Measurements from ENCODE around the gene RPL35A. TPM values are rescaled to one million over a fixed set of nuclear protein-coding genes. Genes with fewer than 3 reads are reported as not detected.

The RPL35A gene
- total and polyA plus RNA-seq, 2 of the 4 experiments (the other 2 are of a cell fraction): 906 to 1,064 TPM

- Histone ChIP-seq H3K4me3 (ENCODE audit: insufficient read depth, low read depth, low read length) (no peak overlapping the region), H2BK5ac (ENCODE audit: low read depth, low read length, poor library complexity, severe bottlenecking) (no peak overlapping the region)
- dilution Hi-C loops (cut with HindIII; ENCODE audit: low sequenced_read_pairs, unreplicated experiment): no loop called here
Measured at GRCh38 chr3:197996855-197997254, 46.9 kb downstream of the RPL35A start.

More at GRCh38 chr3:197996855-197997254, 46.9 kb downstream of the RPL35A start:
- Histone ChIP-seq H4K8ac (ENCODE audit: low read depth in 2 of 2, low read length in 2 of 2) (no peak overlapping the region), H3K14ac (replicated peaks; ENCODE audit: low read depth, low read length) (no peak overlapping the region), H3K9ac (ENCODE audit: low read depth, low read length) (no peak overlapping the region), H3K27me3 (ENCODE audit: control insufficient read depth, insufficient read depth, low read length) (no peaks in the 10 kb centered on the region), H2AK5ac (ENCODE audit: low read depth, low read length) (no peak overlapping the region), H2BK120ac (ENCODE audit: low read depth, low read length) (no peak overlapping the region), H3K27ac (ENCODE audit: insufficient read depth, low read length) (no peak overlapping the region), H3K9me1 (ENCODE audit: insufficient read depth, low read length) (no peaks in the 10 kb centered on the region), H3K4me2 (ENCODE audit: low read depth, low read length) (no peak overlapping the region), H3K36me3 (ENCODE audit: control insufficient read depth, insufficient read depth, low read length) (0 out of 2 replicates have a peak, but pooled peaks cover 1% of the 10 kb centered on the region), H2BK15ac (ENCODE audit: low read depth, low read length) (no peak overlapping the region), H3K4ac (ENCODE audit: low read depth, low read length) (no peak overlapping the region), H3K23ac (ENCODE audit: low read depth, low read length) (no peak overlapping the region), H3K18ac (ENCODE audit: low read depth, low read length) (no peak overlapping the region), H4K5ac (ENCODE audit: low read depth, low read length) (no peak overlapping the region), H2AFZ (replicated peaks; ENCODE audit: low read length, poor library complexity) (no peak overlapping the region), H2BK20ac (ENCODE audit: low read depth, low read length) (no peak overlapping the region), H3K56ac (ENCODE audit: extremely low read depth, insufficient read depth, low read length) (no peak overlapping the region), H3K4me1 (ENCODE audit: control insufficient read depth, insufficient read depth, low read length) (no peaks in the 10 kb centered on the region), H4K20me1 (ENCODE audit: insufficient read depth, low read length) (no peaks in the 10 kb centered on the region), H3K9me3 (ENCODE audit: control insufficient read depth, insufficient read depth, low read length) (no peaks in the 10 kb centered on the region), H3K79me1 (ENCODE audit: low read depth in 1 of 2, low read length in 2 of 2) (no peaks in the 10 kb centered on the region), H2AK9ac (replicated peaks; ENCODE audit: low read depth, low read length, poor library complexity) (no peak overlapping the region), H4K91ac (ENCODE audit: insufficient read depth, low read depth, low read length) (no peak overlapping the region)
- ChIA-PET CTCF (no interaction called here), POLR2A (ENCODE audit: unreplicated experiment) (no interaction called here)
- WGBS, 2 experiments (ENCODE audit: extremely low coverage in 2 of 2, insufficient read length in 1 of 2): 100% methylated on average over 1 of the region's 5 CpGs; no CpG with 5 or more reads in 1 of the 2 experiments
- TF ChIP-seq RCOR1 (IDR thresholded peaks at IDR 0.05; ENCODE audit: insufficient replicate concordance, low read length) (no peak), MAFK (IDR thresholded peaks at IDR 0.05; ENCODE audit: low read depth, low read length) (no peak), NFE2L2 (IDR thresholded peaks at IDR 0.05; ENCODE audit: low read depth, low read length) (no peak), SMC3 (IDR thresholded peaks at IDR 0.05; ENCODE audit: low read depth, low read length) (no peak), POLR2A (IDR thresholded peaks at IDR 0.05; ENCODE audit: low read depth, low read length) (no peak), FOS (IDR thresholded peaks at IDR 0.05; ENCODE audit: low read depth, low read length) (no peak), CTCF (conservative IDR thresholded peaks at IDR 0.05; ENCODE audit: low read depth, low read length) (no peak), ELK1 (IDR thresholded peaks at IDR 0.05; ENCODE audit: borderline replicate concordance, low read depth, low read length) (no peak), RAD21 (IDR thresholded peaks at IDR 0.05; ENCODE audit: low read length) (no peak), BHLHE40 (IDR thresholded peaks at IDR 0.05; ENCODE audit: low read depth, low read length) (no peak)
- in situ Hi-C loops (cut with MboI; ENCODE audit: low sequenced_read_pairs): no loop called here
- no TSS peak for BruUV-seq (replicated peaks)
- intact Hi-C loops (cut with micrococcal nuclease): no loop called here
- no peak for ATAC-seq (ENCODE audit: low read depth)
- DNase-seq: no peak
